Psoas muscle (tissue), 8 donors: ENCODE results near the gene MARCO. TPM values are rescaled to one million over a fixed set of nuclear protein-coding genes. Genes with fewer than 3 reads are reported as not detected.
"Not testable (repeated sequence)": the region's sequence is repeated elsewhere in the genome, so short reads cannot be mapped to it uniquely, and the experiment has no call there.

Experiments used
- ATAC-seq, 4 donors: fragments of 200-7000 bp; cut with Tn5 transposase; one replicate each; pipeline ENCODE4 v1.9.1; 2020; ENCODE audit warnings: moderate library complexity in 3 of 4, mild to moderate bottlenecking in 2 of 4
- DNase-seq, 2 donors: peaks; one replicate each; pipeline ENCODE4 v3.0.0-alpha.2; 2020
- H3K27ac ChIP-seq: fragments of 200-600 bp; one replicate; pipeline ENCODE4 v1.8.0; 2022
- H3K27me3 ChIP-seq, 3 donors: fragments of 200-600 bp in 1 of 3; one replicate each; pipeline versions ENCODE4 v1.6.1 to v1.8.0; 2013 to 2022; ENCODE audit warnings: low read length in 2 of 3, mild to moderate bottlenecking in 2 of 3, moderate library complexity in 1 of 3; ENCODE audit not compliant: insufficient read depth in 3 of 3
- H3K36me3 ChIP-seq, 2 donors: fragments of 200-600 bp in 1 of 2; one replicate each; pipeline versions ENCODE4 v1.6.1 to v1.8.0; 2013 to 2022; ENCODE audit warnings: low read depth in 1 of 2, mild to moderate bottlenecking in 1 of 2, moderate library complexity in 1 of 2; ENCODE audit not compliant: insufficient read depth in 1 of 2
- H3K4me1 ChIP-seq: fragments of 200-600 bp; one replicate; pipeline ENCODE4 v1.8.0; 2022
- H3K4me3 ChIP-seq: fragments of 200-600 bp; one replicate; pipeline ENCODE4 v1.8.0; 2022; ENCODE audit warnings: mild to moderate bottlenecking
- H3K9me3 ChIP-seq: fragments of 200-600 bp; one replicate; pipeline ENCODE4 v1.8.0; 2022
- WGBS, 3 donors: extraction: QIAGEN DNeasy Blood & Tissue Kit; methylation state at CpG; one replicate each; pipeline versions ENCODE4 v1.1.6 to v1.1.7; 2013; 5-methylcytosine and 5-hydroxymethylcytosine counted together
- intact Hi-C, 2 donors: fragments of 100-400 bp; cut with DNase I; formaldehyde crosslinking; loops; one replicate each; pipeline versions ENCODE4 v1.11.0 to v1.14.2; 2022
- polyA plus RNA-seq, 3 donors: library from polyadenylated mRNA; stranded (reverse); fragments of 200-250 nt; gene quantifications; one replicate each; pipeline ENCODE4 v1.2.3, GENCODE V29; 2013
- total RNA-seq, 4 donors: library from RNA; stranded (reverse); fragmentation: NEBNext Ultra II Directional in 2 of 4; extraction: Animal tissue kit (Norgen Biotek cat#: 25700) in 2 of 4; gene quantifications; one replicate each; pipeline versions ENCODE4 v1.2.1 to v1.2.4, GENCODE V29; 2021 to 2023
- TF ChIP-seq, protein P1 (sequence below): fragments of 200-600 bp; IDR thresholded peaks from one replicate; pipeline ENCODE4 v1.8.0; 2022; ENCODE audit warnings: antibody characterized with exemption
- donor health status: healthy with polysubstance abuse.
- donor health status: DM: no; HTN: no; CAD: no; lungs with moderate emphysema.
- donor health status: Bipolar disorder and iron deficiency.
- donor health status: healthy.
- donor health status: DM: yes; HTN: yes; CAD: no.
- donor health status: DM: no; HTN: no; CAD: no.
- donor health status: DM: no; HTN: no; CAD: no.
- donor health status: DM: yes; HTN: yes; CAD: no.

Gene MARCO
- total and polyA plus RNA-seq, 7 donors = 0.18 to 6.1 (median 2.6) TPM

DNA sequence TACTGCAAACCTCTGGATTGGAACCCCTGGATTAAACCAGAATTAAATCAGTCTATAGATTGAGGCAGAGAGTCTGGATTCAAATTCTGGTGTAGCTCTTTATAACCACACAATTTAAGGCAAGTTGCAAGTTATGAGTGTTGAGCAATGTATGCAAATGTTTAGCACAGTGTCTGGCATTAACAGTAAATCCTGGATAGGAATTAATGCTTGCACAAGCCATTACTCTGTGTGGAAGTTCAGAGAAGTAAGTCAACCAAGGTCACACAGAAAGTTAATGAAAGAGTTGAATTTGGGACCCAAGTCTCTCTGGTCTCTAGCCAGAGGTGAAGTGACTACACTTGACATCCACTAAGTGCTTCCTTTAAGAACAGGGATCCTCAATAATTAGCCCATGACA is 2.0 kb upstream of the MARCO start:
- TF ChIP-seq, protein P1, sequence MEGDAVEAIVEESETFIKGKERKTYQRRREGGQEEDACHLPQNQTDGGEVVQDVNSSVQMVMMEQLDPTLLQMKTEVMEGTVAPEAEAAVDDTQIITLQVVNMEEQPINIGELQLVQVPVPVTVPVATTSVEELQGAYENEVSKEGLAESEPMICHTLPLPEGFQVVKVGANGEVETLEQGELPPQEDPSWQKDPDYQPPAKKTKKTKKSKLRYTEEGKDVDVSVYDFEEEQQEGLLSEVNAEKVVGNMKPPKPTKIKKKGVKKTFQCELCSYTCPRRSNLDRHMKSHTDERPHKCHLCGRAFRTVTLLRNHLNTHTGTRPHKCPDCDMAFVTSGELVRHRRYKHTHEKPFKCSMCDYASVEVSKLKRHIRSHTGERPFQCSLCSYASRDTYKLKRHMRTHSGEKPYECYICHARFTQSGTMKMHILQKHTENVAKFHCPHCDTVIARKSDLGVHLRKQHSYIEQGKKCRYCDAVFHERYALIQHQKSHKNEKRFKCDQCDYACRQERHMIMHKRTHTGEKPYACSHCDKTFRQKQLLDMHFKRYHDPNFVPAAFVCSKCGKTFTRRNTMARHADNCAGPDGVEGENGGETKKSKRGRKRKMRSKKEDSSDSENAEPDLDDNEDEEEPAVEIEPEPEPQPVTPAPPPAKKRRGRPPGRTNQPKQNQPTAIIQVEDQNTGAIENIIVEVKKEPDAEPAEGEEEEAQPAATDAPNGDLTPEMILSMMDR = no peak
- H3K4me3 ChIP-seq = no peak overlapping the region
- peaks cover 0 to 3% (median 0%) of the 10 kb centered on the region in 3 donors for H3K27me3 ChIP-seq
- no peak for ATAC-seq
- intact Hi-C loops = no loop called here
- no peaks in the 10 kb centered on the region for H3K9me3 ChIP-seq
- no peaks in the 10 kb centered on the region for H3K4me1 ChIP-seq
- no peak for DNase-seq
- H3K27ac ChIP-seq = no peak overlapping the region
- H3K36me3 ChIP-seq = no peaks in the 10 kb centered on the region

DNA sequence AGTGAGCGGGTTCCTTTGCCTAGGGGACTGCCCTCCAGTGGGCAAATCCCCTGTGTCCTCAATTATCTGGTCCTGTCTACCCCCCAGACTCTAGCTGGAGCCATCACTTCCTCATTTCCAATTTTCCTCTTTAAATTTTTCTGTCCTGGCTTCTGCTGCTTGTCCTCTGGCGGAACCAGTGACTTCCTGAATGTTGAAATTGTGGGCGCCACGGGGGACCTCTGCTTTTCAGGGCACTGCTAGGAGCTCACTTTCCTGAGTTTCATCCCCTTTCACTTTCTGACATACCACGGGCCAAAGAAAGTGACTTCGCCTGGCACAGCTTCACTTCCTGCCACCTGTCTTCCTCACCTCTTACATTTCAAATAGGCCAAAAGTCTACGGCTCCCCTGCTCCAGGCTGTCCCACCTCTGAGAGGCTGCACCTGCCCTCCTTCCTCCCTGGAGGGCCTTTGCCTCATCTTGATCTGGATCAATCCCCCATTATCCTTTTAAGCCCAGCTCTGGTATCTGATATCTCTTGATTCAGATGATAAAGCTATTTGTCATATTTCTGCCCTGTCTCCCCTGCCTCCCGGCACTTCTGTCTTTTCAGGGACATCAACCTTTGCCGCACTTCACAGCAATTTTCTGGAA is 1.4 kb upstream of the MARCO start:
- Histone ChIP-seq H3K9me3 (no peaks in the 10 kb centered on the region), H3K27ac (no peak overlapping the region), H3K4me3 (no peak overlapping the region), H3K4me1 (no peaks in the 10 kb centered on the region), H3K27me3 (peaks cover 0 to 2% (median 0%) of the 10 kb centered on the region in 3 donors), H3K36me3 (no peaks in the 10 kb centered on the region)
- 63 to 70% (median 66%) methylated on average over 9 of the region's 9 CpGs for WGBS, 3 donors
- TF ChIP-seq, protein P1 = no peak
- ATAC-seq (no peak), DNase-seq (peak; percentile 40 to 52)
- intact Hi-C loops = no loop called here

DNA sequence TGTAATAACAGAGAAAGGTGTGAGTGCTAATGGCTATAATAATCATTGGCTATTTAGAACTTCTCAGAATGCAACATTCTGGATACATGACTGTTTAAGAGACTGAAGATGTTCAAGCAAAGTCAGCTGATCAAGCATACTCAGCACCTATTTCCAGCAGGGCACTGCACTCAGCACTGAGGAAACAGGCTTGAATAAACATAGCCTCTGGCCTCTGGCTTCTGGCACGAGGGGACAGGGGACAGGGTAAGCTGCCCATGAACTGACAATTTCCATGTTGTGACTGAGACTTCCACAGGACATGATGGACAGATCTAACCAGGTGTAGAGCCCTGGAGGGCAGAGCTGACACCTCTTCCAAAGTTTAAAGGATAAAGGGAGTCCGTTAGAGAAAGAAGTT is 1.3 kb downstream of the MARCO start:
- ATAC-seq = no peak

DNA sequence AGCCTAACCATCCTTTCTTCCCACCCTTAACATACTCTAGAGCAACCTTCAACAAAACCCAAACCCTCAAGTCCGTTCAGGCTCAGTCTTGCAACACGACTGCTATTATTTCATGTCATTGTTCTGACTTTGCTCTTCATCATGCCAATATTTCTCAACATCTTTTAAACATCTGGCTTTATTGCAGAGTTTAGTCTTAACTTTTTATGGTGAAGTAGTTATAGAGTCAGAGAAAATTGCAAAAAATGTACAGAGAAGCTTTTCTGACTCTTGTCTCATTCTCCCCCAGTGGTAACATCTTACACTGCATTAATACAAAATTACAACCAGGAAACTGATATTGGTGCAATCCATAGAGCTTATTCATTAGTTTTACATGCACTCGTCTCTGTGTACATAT is 3.9 kb downstream of the MARCO start:
- no peak overlapping the region for H3K27ac ChIP-seq
- no peak for ATAC-seq
- intact Hi-C loops = no loop called here

More for the DNA sequence above, 1.3 kb downstream of the MARCO start:
- Histone ChIP-seq H3K4me3 (no peak overlapping the region), H3K9me3 (no peaks in the 10 kb centered on the region), H3K4me1 (no peaks in the 10 kb centered on the region), H3K36me3 (no peaks in the 10 kb centered on the region), H3K27ac (no peak overlapping the region), H3K27me3 (no peaks in the 10 kb centered on the region)
- intact Hi-C loops = no loop called here
- TF ChIP-seq, protein P1 = no peak
- WGBS, 3 donors = 33 to 40% (median 37%) methylated on average over 2 of the region's 2 CpGs
- no peak for DNase-seq

DNA sequence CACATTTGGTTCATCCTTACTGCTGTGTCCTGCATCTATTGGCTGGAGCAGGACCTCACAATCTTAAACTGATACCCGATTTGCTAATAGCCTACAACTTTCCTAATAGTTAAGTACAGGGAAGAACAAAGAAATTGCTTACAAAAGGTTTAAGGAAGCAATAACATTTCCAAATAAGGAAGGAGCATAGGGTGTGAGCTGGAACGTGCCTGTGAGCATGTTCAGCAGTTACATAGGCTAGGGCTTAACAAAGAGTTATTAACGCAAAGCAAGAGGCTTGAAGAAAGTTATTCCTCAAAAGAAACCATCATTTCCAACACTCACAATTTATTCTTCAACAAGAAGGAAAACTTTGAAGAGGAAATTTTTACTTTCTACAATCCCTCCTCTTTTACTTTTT is 6.3 kb downstream of the MARCO start:
- H3K27me3 ChIP-seq, ATAC-seq, H3K36me3 ChIP-seq, intact Hi-C loops, H3K4me3 ChIP-seq, H3K9me3 ChIP-seq, H3K4me1 ChIP-seq, H3K27ac ChIP-seq, DNase-seq: not testable (repeated sequence)
- 63 to 72% (median 71%) methylated on average over 3 of the region's 3 CpGs for WGBS, 3 donors

More for the DNA sequence above, 3.9 kb downstream of the MARCO start:
- no peaks in the 10 kb centered on the region for H3K9me3 ChIP-seq
- WGBS, 3 donors = 61 to 74% (median 70%) methylated on average over 3 of the region's 3 CpGs
- no peaks in the 10 kb centered on the region for H3K4me1 ChIP-seq
- H3K4me3 ChIP-seq = no peak overlapping the region
- H3K36me3 ChIP-seq = no peaks in the 10 kb centered on the region
- TF ChIP-seq, protein P1 = no peak
- DNase-seq = no peak
- no peaks in the 10 kb centered on the region for H3K27me3 ChIP-seq
